Thoracic aorta (tissue), 2 donors: ENCODE data around the gene CRLF1. TPM values are rescaled to one million over a fixed set of nuclear protein-coding genes. Genes with fewer than 3 reads are reported as not detected.

Experiments used
- ATAC-seq: fragments of 150-250 bp; one replicate; pipeline ENCODE4 v1.8.0; 2017; ENCODE audit warnings: low read depth; ENCODE audit not compliant: insufficient number of reproducible peaks, low FRiP score
- DNase-seq: peaks from one replicate; pipeline ENCODE4 v3.0.0-alpha.2; 2020; ENCODE audit warnings: low spot score
- H3K27ac ChIP-seq, 2 donors: fragments of 200-600 bp; sonication (generic); 1 replicate in 1 of 2; 2 replicates in 1 of 2; pipeline ENCODE4 v1.5.1; 2016; ENCODE audit warnings: mild to moderate bottlenecking in 2 of 2, moderate library complexity in 2 of 2
- H3K27me3 ChIP-seq: fragments of 200-600 bp; sonication (generic); replicated peaks from 2 replicates; pipeline ENCODE4 v1.6.0; 2016; ENCODE audit warnings: mild to moderate bottlenecking; ENCODE audit not compliant: insufficient read depth
- H3K36me3 ChIP-seq: fragments of 200-600 bp; sonication (generic); one replicate; pipeline ENCODE4 v1.5.1; 2016
- H3K4me1 ChIP-seq, 2 donors: fragments of 200-600 bp; sonication (generic); 1 replicate in 1 of 2; 2 replicates in 1 of 2; pipeline versions ENCODE4 v1.5.1 to v1.6.0; 2016; ENCODE audit warnings: low read depth in 2 of 2, mild to moderate bottlenecking in 1 of 2; ENCODE audit not compliant: control insufficient read depth in 1 of 2
- H3K4me3 ChIP-seq: fragments of 200-600 bp; sonication (generic); 2 replicates; pipeline ENCODE4 v1.5.1; 2016; ENCODE audit warnings: mild to moderate bottlenecking
- H3K9me3 ChIP-seq: fragments of 200-600 bp; sonication (generic); 2 replicates; pipeline ENCODE4 v1.5.1; 2016
- total RNA-seq, 2 donors: library from RNA; depleted of rRNA; stranded (reverse); fragments of >200 nt; gene quantifications; one replicate each; pipeline versions ENCODE4 v1.1.0 to v1.2.3, GENCODE V29; 2016
- TF ChIP-seq, protein P1 (sequence below): fragments of 200-600 bp; sonication (generic); IDR thresholded peaks from one replicate; pipeline ENCODE4 v1.5.1; 2019; ENCODE audit warnings: antibody characterized with exemption

Gene CRLF1
- total RNA-seq, 2 donors from 2014 or later = 85.9 to 1,063 TPM

DNA sequence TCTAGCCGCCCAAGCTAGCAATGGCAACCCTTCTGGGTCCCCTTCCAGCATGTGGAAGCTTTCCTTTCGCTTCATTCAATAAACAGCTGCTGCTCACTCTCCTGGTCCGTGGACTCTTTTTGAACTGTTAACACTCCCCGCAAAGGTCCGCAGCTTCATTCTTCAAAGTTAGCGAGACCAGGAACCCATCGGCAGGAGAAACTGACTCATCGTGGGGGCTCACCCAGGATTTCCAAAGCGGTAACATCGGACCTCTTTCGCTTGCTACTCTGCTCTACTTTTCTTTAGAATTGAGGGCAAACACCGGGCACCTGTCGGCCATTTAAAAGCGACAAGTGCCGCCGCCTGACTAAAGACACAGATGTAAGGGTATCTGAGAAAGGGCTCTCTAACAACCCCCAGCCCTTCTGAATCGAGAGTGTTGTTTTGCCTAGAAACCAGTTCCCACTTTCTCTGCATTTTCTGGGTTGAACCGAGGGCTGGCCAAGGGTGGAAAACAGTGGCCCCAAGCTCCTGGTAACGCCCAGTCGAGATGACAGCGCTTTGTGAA lies 29.2 kb downstream of the CRLF1 start:
- Histone ChIP-seq H3K27ac (no peak overlapping the region), H3K4me1 (peaks cover 11 to 14% of the 10 kb centered on the region in 2 donors), H3K4me3 (no peak overlapping the region), H3K9me3 (no peaks in the 10 kb centered on the region), H3K27me3 (no peaks in the 10 kb centered on the region), H3K36me3 (peaks cover 36% of the 10 kb centered on the region)
- TF ChIP-seq, protein P1, sequence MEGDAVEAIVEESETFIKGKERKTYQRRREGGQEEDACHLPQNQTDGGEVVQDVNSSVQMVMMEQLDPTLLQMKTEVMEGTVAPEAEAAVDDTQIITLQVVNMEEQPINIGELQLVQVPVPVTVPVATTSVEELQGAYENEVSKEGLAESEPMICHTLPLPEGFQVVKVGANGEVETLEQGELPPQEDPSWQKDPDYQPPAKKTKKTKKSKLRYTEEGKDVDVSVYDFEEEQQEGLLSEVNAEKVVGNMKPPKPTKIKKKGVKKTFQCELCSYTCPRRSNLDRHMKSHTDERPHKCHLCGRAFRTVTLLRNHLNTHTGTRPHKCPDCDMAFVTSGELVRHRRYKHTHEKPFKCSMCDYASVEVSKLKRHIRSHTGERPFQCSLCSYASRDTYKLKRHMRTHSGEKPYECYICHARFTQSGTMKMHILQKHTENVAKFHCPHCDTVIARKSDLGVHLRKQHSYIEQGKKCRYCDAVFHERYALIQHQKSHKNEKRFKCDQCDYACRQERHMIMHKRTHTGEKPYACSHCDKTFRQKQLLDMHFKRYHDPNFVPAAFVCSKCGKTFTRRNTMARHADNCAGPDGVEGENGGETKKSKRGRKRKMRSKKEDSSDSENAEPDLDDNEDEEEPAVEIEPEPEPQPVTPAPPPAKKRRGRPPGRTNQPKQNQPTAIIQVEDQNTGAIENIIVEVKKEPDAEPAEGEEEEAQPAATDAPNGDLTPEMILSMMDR = no peak
- DNase-seq = no peak
- ATAC-seq = no peak

DNA sequence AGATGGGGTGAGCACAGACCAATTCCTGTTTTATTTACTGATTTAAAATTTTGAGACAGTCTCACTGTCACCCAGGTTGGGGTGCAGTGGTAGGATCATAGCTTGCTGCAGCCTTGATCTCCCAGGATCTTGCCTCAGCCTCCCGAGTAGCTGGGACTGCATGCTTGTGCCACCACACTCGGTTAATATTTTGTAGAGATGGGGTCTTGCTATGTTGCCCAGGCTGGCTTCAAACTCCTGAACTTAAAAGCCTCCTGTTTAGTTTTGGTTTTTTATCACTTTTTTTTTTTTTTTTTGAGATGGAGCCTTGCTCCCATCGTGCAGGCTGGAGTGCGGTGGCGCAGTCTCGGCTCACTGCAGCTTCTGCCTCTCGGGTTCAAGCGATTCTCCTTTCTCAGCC lies 30.2 kb downstream of the CRLF1 start:
- Histone ChIP-seq H3K4me3 (no peak overlapping the region), H3K9me3 (no peaks in the 10 kb centered on the region), H3K27me3 (no peaks in the 10 kb centered on the region), H3K27ac (no peak overlapping the region), H3K4me1 (peaks cover 13 to 18% of the 10 kb centered on the region in 2 donors), H3K36me3 (peaks cover 36% of the 10 kb centered on the region)
- ATAC-seq (no peak), DNase-seq (no peak)
- TF ChIP-seq, protein P1 = no peak

DNA sequence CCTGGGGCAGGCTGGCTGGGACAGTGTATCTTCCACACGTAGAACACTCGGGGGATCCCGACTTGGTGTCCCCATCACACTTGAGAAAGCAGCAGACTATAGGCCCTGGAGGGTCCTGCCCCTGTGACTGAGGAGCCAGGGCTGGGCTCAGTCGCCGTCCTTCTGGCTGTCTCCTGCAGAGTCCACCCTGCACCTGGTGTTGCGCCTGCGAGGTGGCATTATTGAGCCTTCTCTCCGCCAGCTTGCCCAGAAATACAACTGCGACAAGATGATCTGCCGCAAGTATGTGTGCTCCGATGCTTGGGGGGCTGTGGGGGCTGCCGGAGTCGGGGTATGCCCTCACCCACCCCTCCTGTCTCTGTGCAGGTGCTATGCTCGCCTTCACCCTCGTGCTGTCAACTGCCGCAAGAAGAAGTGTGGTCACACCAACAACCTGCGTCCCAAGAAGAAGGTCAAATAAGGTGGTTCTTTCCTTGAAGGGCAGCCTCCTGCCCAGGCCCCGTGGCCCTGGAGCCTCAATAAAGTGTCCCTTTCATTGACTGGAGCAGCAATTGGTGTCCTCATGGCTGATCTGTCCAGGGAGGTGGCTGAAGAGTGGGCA lies 31.8 kb downstream of the CRLF1 start:
- H3K27me3 ChIP-seq = no peaks in the 10 kb centered on the region
- no peaks in the 10 kb centered on the region for H3K9me3 ChIP-seq
- H3K27ac ChIP-seq = no peak overlapping the region
- no peak for ATAC-seq
- TF ChIP-seq, protein P1 = no peak
- no peak overlapping the region for H3K4me3 ChIP-seq
- peaks cover 36% of the 10 kb centered on the region for H3K36me3 ChIP-seq
- DNase-seq = no peak
- H3K4me1 ChIP-seq = peaks cover 13 to 23% of the 10 kb centered on the region in 2 donors

DNA sequence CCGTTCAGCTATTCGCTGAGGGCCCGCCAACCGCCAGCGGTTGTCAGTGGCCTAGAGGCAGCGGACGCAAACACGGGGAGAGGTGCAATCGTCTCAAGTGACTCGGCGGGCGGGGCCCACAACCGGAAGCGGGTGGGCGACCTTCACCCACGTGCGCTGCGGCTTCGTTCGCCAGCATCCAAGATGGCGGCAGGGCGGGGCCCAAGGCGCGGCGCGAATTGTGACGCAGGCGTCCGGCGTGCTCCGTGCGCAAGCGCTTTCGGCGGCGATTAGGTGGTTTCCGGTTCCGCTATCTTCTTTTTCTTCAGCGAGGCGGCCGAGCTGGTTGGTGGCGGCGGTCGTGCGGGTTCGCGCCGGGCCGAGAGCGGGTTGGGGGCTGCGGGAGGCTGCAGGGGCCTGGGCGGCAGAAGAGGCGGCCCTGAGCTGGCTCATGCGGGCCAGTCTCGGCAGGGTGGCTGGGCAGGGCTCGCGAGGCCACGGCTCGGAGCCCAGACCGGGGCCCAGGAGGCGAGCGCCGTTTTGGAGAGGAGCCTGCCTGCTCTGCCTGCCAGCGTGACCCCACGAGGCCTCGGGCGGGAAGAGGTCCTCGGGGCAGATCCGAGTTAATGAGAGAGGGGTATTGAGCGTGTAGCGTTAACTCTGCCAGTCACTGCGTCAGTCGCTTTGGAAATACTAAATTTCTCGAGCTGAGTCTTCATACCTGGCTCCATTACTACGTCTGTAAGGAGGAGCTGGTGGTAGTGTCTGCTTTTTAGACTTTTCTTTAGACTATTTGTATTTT lies 34.8 kb downstream of the CRLF1 start, which contains the start of gene UBA52:
UBA52 (plus strand) TSS at position 294 of the 781 bp plus-strand sequence. CDS start 1,444 bp downstream, outside the sequence.
- Histone ChIP-seq H3K4me1 (peaks cover 13 to 23% of the 10 kb centered on the region in 2 donors), H3K4me3 (peak within 1 kb of the TSS; percentile 95), H3K36me3 (peaks cover 57% of the 10 kb centered on the region), H3K9me3 (no peaks in the 10 kb centered on the region), H3K27ac (peak within 1 kb of the TSS; percentile 89), H3K27me3 (no peaks in the 10 kb centered on the region)
- peak; percentile 93 for DNase-seq
- peak; percentile 87 for ATAC-seq
- TF ChIP-seq, protein P1 = no peak

DNA sequence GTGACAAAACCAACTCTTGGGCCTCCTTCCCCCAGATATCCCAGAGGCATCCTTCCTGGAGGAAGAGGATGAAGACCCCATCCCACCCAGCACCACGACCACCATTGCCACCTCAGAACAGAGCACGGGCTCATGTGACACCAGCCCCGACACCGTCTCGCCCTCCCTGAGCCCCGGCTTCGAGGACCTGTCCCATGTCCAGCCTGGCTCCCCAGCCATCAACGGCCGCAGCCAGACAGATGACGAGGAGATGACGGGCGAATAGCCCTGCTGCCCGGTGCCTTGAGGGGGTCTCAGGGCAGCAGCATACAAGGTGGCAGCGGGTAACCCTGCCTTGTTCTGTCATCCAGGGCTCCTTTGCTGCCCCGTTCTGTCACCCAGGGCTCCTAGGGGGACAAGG lies 38.2 kb downstream of the CRLF1 start:
- TF ChIP-seq, protein P1 = no peak
- no peaks in the 10 kb centered on the region for H3K27me3 ChIP-seq
- DNase-seq = no peak
- peaks cover 50% of the 10 kb centered on the region for H3K36me3 ChIP-seq
- ATAC-seq = no peak
- no peak overlapping the region for H3K4me3 ChIP-seq
- no peaks in the 10 kb centered on the region for H3K9me3 ChIP-seq
- peak overlapping the region; percentile 50 to 53 for H3K27ac ChIP-seq
- peaks cover 11 to 22% of the 10 kb centered on the region in 2 donors for H3K4me1 ChIP-seq
